PFSK-1 (cell line): ENCODE results near the gene COLEC12.

Source experiments
- FOXP2 ChIP-seq: optimal IDR thresholded peaks from 2 replicates; pipeline ENCODE3; 2011; ENCODE audit warnings: borderline replicate concordance, control low read depth, inconsistent platforms; ENCODE audit not compliant: insufficient read depth; ENCODE audit errors: extremely low read length, extremely low read depth
- POLR2AphosphoS5 ChIP-seq: IDR thresholded peaks from 2 replicates; pipeline ENCODE4 v1.6.1; 2012; ENCODE audit warnings: low read depth, mild to moderate bottlenecking, control low read depth, low read length, moderate library complexity
- REST ChIP-seq, 2 experiments: IDR thresholded peaks; 2 replicates each; pipeline versions ENCODE4 v1.6.1 to v1.8.0; 2011 to 2012; ENCODE audit warnings: low read depth in 2 of 2, low read length in 2 of 2, control low read depth in 1 of 2, inconsistent platforms in 1 of 2, mild to moderate bottlenecking in 1 of 2, moderate library complexity in 1 of 2; ENCODE audit not compliant: insufficient read depth in 1 of 2
- SIN3A ChIP-seq: IDR thresholded peaks from 2 replicates; pipeline ENCODE4 v1.6.1; 2012; ENCODE audit warnings: mild to moderate bottlenecking, low read length, moderate library complexity, borderline replicate concordance; ENCODE audit not compliant: insufficient read depth
- TAF1 ChIP-seq: IDR thresholded peaks from 2 replicates; pipeline ENCODE4 v1.6.1; 2012; ENCODE audit warnings: low read length, control low read depth, borderline replicate concordance; ENCODE audit not compliant: insufficient read depth

- no peak for TF ChIP-seq POLR2AphosphoS5
- no peak for TF ChIP-seq REST (IDR thresholded peaks at IDR 0.05; ENCODE audit: insufficient read depth in 1 of 2, low read depth in 2 of 2, low read length in 2 of 2)
- no peak for TF ChIP-seq TAF1
- no peak for TF ChIP-seq SIN3A
- TF ChIP-seq FOXP2, result no peak
These were observed 9.9 kb downstream of the COLEC12 start for GRCh38 chr18:490624-491023.
